ENCODE data around the gene PAWR.

The PAWR gene

GRCh38 chr12:79680051-79680450 is 10.7 kb downstream of the PAWR start:
- no peaks in the 10 kb centered on the region for H3K9me3 ChIP-seq (ENCODE audit: low read length)
- no peaks in the 10 kb centered on the region for H3K27me3 ChIP-seq (ENCODE audit: insufficient read depth, low read length)
- H2AFZ ChIP-seq (ENCODE audit: low read depth, low read length): no peak overlapping the region
- H3K4me3 ChIP-seq (ENCODE audit: low read length): no peak overlapping the region
- H3K4me1 ChIP-seq (ENCODE audit: insufficient read depth, low read length): peaks cover 13% of the 10 kb centered on the region
- no peaks in the 10 kb centered on the region for H3K36me3 ChIP-seq (ENCODE audit: insufficient read depth, low read length)

GRCh38 chr12:79678306-79678705 is 12.5 kb downstream of the PAWR start:
- Histone ChIP-seq H3K4me3 (ENCODE audit: low read length) (no peak overlapping the region), H3K27me3 (ENCODE audit: insufficient read depth, low read length) (no peaks in the 10 kb centered on the region), H3K9me3 (ENCODE audit: low read length) (no peaks in the 10 kb centered on the region), H3K36me3 (ENCODE audit: insufficient read depth, low read length) (no peaks in the 10 kb centered on the region), H3K4me1 (ENCODE audit: insufficient read depth, low read length) (peaks cover 13% of the 10 kb centered on the region), H2AFZ (ENCODE audit: low read depth, low read length) (no peak overlapping the region)

- no peaks in the 10 kb centered on the region for H3K36me3 ChIP-seq (ENCODE audit: insufficient read depth, low read length)
- no peak overlapping the region for H2AFZ ChIP-seq (ENCODE audit: low read depth, low read length)
- H3K27me3 ChIP-seq (ENCODE audit: insufficient read depth, low read length): no peaks in the 10 kb centered on the region
- peaks cover 13% of the 10 kb centered on the region for H3K4me1 ChIP-seq (ENCODE audit: insufficient read depth, low read length)
- no peak overlapping the region for H3K4me3 ChIP-seq (ENCODE audit: low read length)
- H3K9me3 ChIP-seq (ENCODE audit: low read length): no peaks in the 10 kb centered on the region
These were observed 13.1 kb downstream of the PAWR start for GRCh38 chr12:79677672-79678071.

DNA sequence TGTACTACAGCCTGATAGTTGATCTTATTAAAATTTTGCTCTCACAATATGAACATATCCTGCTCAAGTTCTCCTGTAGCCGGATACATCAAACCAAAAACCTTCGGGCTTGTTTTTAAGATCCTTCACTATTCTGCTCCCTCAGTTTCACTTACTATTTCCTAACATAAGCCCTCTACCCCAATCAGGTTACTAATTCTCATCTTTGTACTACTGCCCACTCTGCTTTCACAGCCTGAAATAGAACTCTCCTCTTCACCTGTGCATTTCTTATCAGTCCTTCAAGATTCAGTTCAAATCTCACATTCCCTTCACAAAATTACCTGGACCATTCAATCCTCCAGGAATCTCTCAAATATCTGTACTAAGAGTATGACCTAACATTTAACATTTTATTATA is 14.2 kb downstream of the PAWR start:
- Histone ChIP-seq H3K9me3 (ENCODE audit: low read length) (no peaks in the 10 kb centered on the region), H3K27me3 (ENCODE audit: insufficient read depth, low read length) (no peaks in the 10 kb centered on the region), H3K36me3 (ENCODE audit: insufficient read depth, low read length) (no peaks in the 10 kb centered on the region), H3K4me1 (ENCODE audit: insufficient read depth, low read length) (peaks cover 13% of the 10 kb centered on the region), H3K4me3 (ENCODE audit: low read length) (no peak overlapping the region), H2AFZ (ENCODE audit: low read depth, low read length) (no peak overlapping the region)

GRCh38 chr12:79674629-79675028 is 16.1 kb downstream of the PAWR start:
- peaks cover 13% of the 10 kb centered on the region for H3K4me1 ChIP-seq (ENCODE audit: insufficient read depth, low read length)
- H3K36me3 ChIP-seq (ENCODE audit: insufficient read depth, low read length): no peaks in the 10 kb centered on the region
- H3K4me3 ChIP-seq (ENCODE audit: low read length): no peak overlapping the region
- no peak overlapping the region for H2AFZ ChIP-seq (ENCODE audit: low read depth, low read length)
- no peaks in the 10 kb centered on the region for H3K9me3 ChIP-seq (ENCODE audit: low read length)
- no peaks in the 10 kb centered on the region for H3K27me3 ChIP-seq (ENCODE audit: insufficient read depth, low read length)

DNA sequence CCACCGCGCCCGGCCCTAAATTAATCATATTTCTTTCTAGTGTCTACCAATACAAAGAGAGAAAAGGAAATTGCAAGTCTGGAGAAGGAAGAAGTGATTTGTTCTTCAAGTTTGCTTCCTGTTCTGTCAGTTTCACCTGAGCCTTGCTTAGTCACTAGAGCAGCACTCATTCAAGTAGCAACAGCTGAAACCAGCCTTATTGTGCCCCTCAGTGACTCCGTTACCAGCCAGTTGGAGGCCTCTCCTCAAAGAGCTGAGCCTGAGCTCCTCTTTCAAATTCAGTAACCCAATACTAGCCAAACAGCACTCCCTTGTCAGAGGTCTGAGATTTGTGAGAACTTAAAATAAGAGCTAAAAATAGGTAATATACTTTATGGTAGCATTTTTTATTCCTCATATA is 17.4 kb downstream of the PAWR start:
- Histone ChIP-seq H3K4me3 (ENCODE audit: low read length) (no peak overlapping the region), H3K36me3 (ENCODE audit: insufficient read depth, low read length) (peaks cover 3% of the 10 kb centered on the region)

GRCh38 chr12:79668113-79668512 is 22.7 kb downstream of the PAWR start:
- H3K36me3 ChIP-seq (ENCODE audit: insufficient read depth, low read length): peaks cover 3% of the 10 kb centered on the region
- H3K4me1 ChIP-seq (ENCODE audit: insufficient read depth, low read length): no peaks in the 10 kb centered on the region
- no peak overlapping the region for H3K4me3 ChIP-seq (ENCODE audit: low read length)
- H3K9me3 ChIP-seq (ENCODE audit: low read length): no peaks in the 10 kb centered on the region
- no peak overlapping the region for H2AFZ ChIP-seq (ENCODE audit: low read depth, low read length)
- H3K27me3 ChIP-seq (ENCODE audit: insufficient read depth, low read length): no peaks in the 10 kb centered on the region

More for the DNA sequence above, 17.4 kb downstream of the PAWR start:
- Histone ChIP-seq H3K27me3 (ENCODE audit: insufficient read depth, low read length) (no peaks in the 10 kb centered on the region), H3K9me3 (ENCODE audit: low read length) (no peaks in the 10 kb centered on the region), H3K4me1 (ENCODE audit: insufficient read depth, low read length) (no peaks in the 10 kb centered on the region), H2AFZ (ENCODE audit: low read depth, low read length) (no peak overlapping the region)

- H2AFZ ChIP-seq (ENCODE audit: low read depth, low read length): no peak overlapping the region
- no peaks in the 10 kb centered on the region for H3K4me1 ChIP-seq (ENCODE audit: insufficient read depth, low read length)
- no peak overlapping the region for H3K4me3 ChIP-seq (ENCODE audit: low read length)
- H3K27me3 ChIP-seq (ENCODE audit: insufficient read depth, low read length): no peaks in the 10 kb centered on the region
- H3K36me3 ChIP-seq (ENCODE audit: insufficient read depth, low read length): peaks cover 3% of the 10 kb centered on the region
- no peaks in the 10 kb centered on the region for H3K9me3 ChIP-seq (ENCODE audit: low read length)
These were observed 25.4 kb downstream of the PAWR start for GRCh38 chr12:79665212-79665887.

GRCh38 chr12:79664518-79664917 is 26.2 kb downstream of the PAWR start:
- peaks cover 3% of the 10 kb centered on the region for H3K36me3 ChIP-seq (ENCODE audit: insufficient read depth, low read length)
- H3K4me3 ChIP-seq (ENCODE audit: low read length): no peak overlapping the region
- no peaks in the 10 kb centered on the region for H3K4me1 ChIP-seq (ENCODE audit: insufficient read depth, low read length)
- H3K9me3 ChIP-seq (ENCODE audit: low read length): no peaks in the 10 kb centered on the region
- H2AFZ ChIP-seq (ENCODE audit: low read depth, low read length): no peak overlapping the region
- H3K27me3 ChIP-seq (ENCODE audit: insufficient read depth, low read length): no peaks in the 10 kb centered on the region

DNA sequence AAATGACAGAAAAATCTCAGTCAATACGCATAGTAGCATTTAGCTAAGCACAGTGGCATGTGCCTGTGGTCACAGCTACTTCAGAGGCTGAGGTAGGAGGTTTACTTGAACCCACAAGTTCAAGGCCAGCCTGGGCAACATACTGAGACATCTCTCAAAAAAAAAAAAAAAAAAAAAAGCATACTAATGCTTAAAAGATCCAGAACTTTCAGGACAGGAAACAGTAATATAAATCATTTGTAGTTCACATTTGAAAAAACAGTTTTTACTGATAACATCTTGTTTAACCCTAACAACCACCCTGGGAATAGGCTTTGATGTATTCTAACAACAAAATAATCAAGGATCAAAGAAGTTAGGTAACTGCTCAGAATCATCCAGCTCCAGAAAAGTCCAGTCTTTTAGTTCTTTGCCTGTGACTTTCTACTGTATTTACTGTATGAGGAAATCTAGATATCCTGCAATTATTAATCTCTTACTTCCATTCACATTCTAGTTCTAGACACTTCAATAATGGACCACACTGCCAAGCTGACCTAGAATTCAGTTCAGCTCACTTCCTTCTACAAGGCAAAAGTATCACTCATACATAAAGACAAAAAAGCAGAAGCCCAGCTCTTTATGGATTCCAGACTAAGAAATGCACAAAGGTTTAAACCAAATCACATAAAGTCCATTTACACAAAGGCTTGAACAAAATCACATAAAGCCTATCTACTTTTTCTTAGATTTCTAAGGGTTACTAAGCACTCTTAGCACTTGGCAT is 28.5 kb downstream of the PAWR start:
- H3K9me3 ChIP-seq (ENCODE audit: low read length): no peaks in the 10 kb centered on the region
- H3K36me3 ChIP-seq (ENCODE audit: insufficient read depth, low read length): no peaks in the 10 kb centered on the region
- H3K4me1 ChIP-seq (ENCODE audit: insufficient read depth, low read length): no peaks in the 10 kb centered on the region
- H3K4me3 ChIP-seq (ENCODE audit: low read length): no peak overlapping the region
- H3K27me3 ChIP-seq (ENCODE audit: insufficient read depth, low read length): no peaks in the 10 kb centered on the region
- H2AFZ ChIP-seq (ENCODE audit: low read depth, low read length): no peak overlapping the region

DNA sequence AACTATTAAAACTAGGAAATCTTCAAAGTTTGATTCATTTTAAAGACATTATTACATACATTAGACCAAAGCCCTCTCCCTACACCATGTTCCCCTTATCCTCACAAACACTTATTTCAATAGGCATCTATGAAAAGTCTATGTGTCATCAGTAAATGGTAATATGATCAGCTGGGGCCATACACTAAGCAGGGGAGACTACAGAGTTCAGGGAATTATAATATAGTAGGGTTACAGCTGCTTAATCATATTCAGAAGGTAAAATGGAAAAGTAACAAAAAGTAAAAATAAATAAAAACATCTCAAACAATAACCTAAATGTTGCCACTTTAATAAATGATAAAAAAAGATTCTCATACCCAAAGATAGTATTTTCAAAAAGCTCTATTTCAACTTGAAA is 29.1 kb downstream of the PAWR start:
- H3K36me3 ChIP-seq (ENCODE audit: insufficient read depth, low read length): no peaks in the 10 kb centered on the region
- no peaks in the 10 kb centered on the region for H3K4me1 ChIP-seq (ENCODE audit: insufficient read depth, low read length)
- no peak overlapping the region for H3K4me3 ChIP-seq (ENCODE audit: low read length)
- no peaks in the 10 kb centered on the region for H3K27me3 ChIP-seq (ENCODE audit: insufficient read depth, low read length)
- H3K9me3 ChIP-seq (ENCODE audit: low read length): no peaks in the 10 kb centered on the region
- no peak overlapping the region for H2AFZ ChIP-seq (ENCODE audit: low read depth, low read length)

- Histone ChIP-seq H3K9me3 (ENCODE audit: low read length) (no peaks in the 10 kb centered on the region), H3K4me3 (ENCODE audit: low read length) (no peak overlapping the region), H3K27me3 (ENCODE audit: insufficient read depth, low read length) (no peaks in the 10 kb centered on the region), H3K4me1 (ENCODE audit: insufficient read depth, low read length) (no peaks in the 10 kb centered on the region), H2AFZ (ENCODE audit: low read depth, low read length) (no peak overlapping the region), H3K36me3 (ENCODE audit: insufficient read depth, low read length) (no peaks in the 10 kb centered on the region)
These were observed 30.8 kb downstream of the PAWR start for GRCh38 chr12:79659961-79660431.

- H3K9me3 ChIP-seq (ENCODE audit: low read length): no peaks in the 10 kb centered on the region
- no peak overlapping the region for H3K4me3 ChIP-seq (ENCODE audit: low read length)
- H2AFZ ChIP-seq (ENCODE audit: low read depth, low read length): no peak overlapping the region
- no peaks in the 10 kb centered on the region for H3K27me3 ChIP-seq (ENCODE audit: insufficient read depth, low read length)
- no peaks in the 10 kb centered on the region for H3K4me1 ChIP-seq (ENCODE audit: insufficient read depth, low read length)
- peaks cover 3% of the 10 kb centered on the region for H3K36me3 ChIP-seq (ENCODE audit: insufficient read depth, low read length)
These were observed 32.5 kb downstream of the PAWR start for GRCh38 chr12:79658221-79658620.
